ENCODE data around the gene PRUNE2. TPM values are rescaled to one million over a fixed set of nuclear protein-coding genes. Genes with fewer than 3 reads are reported as not detected.

The PRUNE2 gene
- total and polyA plus RNA-seq, 2 of the 8 experiments (the other 6 are each of a cell fraction or from before 2014, with no cell fraction given) = 5.5 to 13.3 TPM

- H3K4me3 ChIP-seq (ENCODE audit: extremely low read depth in 1 of 4, insufficient read depth in 2 of 4, low read depth in 3 of 4, low read length in 4 of 4) = no peak overlapping the region
Observed at GRCh38 chr9:76610011-76610352, 295.9 kb downstream of the PRUNE2 start.

More at GRCh38 chr9:76610011-76610352, 295.9 kb downstream of the PRUNE2 start:
- Histone ChIP-seq H2BK120ac (replicated peaks; ENCODE audit: low read depth, low read length) (no peak overlapping the region), H2BK12ac (ENCODE audit: low read depth, low read length) (no peak overlapping the region), H3K27me3 (replicated peaks in 1 of 4; ENCODE audit: control insufficient read depth in 3 of 4, extremely low read depth in 1 of 4, insufficient read depth in 3 of 4, low read length in 3 of 4) (no peaks in the 10 kb centered on the region), H3K27ac (ENCODE audit: low read depth, low read length) (no peak overlapping the region), H4K8ac (ENCODE audit: extremely low read depth, insufficient read depth, low read length) (no peak overlapping the region; the same call in 1 of the 2 replicates), H3K4me2 (ENCODE audit: insufficient read depth in 1 of 2, low read depth in 2 of 2, low read length in 2 of 2) (no peak overlapping the region), H2BK15ac (ENCODE audit: low read length) (no peak overlapping the region), H3K23ac (ENCODE audit: insufficient read length) (no peak overlapping the region), H3K4ac (replicated peaks; ENCODE audit: insufficient read length, low read depth, low read length) (no peak overlapping the region), H2BK5ac (ENCODE audit: low read depth, low read length) (no peak overlapping the region), H2AK5ac (ENCODE audit: low read depth, low read length) (no peak overlapping the region), H3K9me3 (ENCODE audit: insufficient read depth in 2 of 2, low read depth in 1 of 2, low read length in 1 of 2) (no peaks in the 10 kb centered on the region), H3K36me3 (ENCODE audit: control insufficient read depth in 2 of 4, insufficient read depth in 4 of 4, low read length in 3 of 4) (no peaks in the 10 kb centered on the region), H4K91ac (replicated peaks; ENCODE audit: insufficient read length, low read length) (no peak overlapping the region), H3K23me2 (ENCODE audit: low read depth, low read length) (no peaks in the 10 kb centered on the region), H3K9ac (replicated peaks in 1 of 4; ENCODE audit: extremely low read depth in 1 of 4, low read depth in 3 of 4, low read length in 3 of 4) (no peak overlapping the region), H2AFZ (ENCODE audit: low read length) (no peak overlapping the region), H4K5ac (ENCODE audit: insufficient read length, low read depth, low read length) (no peak overlapping the region), H3K14ac (ENCODE audit: insufficient read length) (no peak overlapping the region), H3K79me1 (ENCODE audit: low read depth, low read length) (no peaks in the 10 kb centered on the region), H3K18ac (ENCODE audit: extremely low read depth, low read length) (no peak overlapping the region), H4K20me1 (replicated peaks in 1 of 2; ENCODE audit: control insufficient read depth in 1 of 2, insufficient read depth in 2 of 2, low read length in 2 of 2) (no peaks in the 10 kb centered on the region), H3K79me2 (ENCODE audit: control insufficient read depth in 1 of 2, insufficient read depth in 2 of 2, low read length in 2 of 2) (no peaks in the 10 kb centered on the region), H3K4me1 (replicated peaks in 1 of 4; ENCODE audit: control insufficient read depth in 3 of 4, insufficient read depth in 4 of 4, low read length in 3 of 4) (no peaks in the 10 kb centered on the region), H2BK20ac (ENCODE audit: low read length) (no peak overlapping the region), H3K56ac (replicated peaks; ENCODE audit: insufficient read length, low read depth, low read length) (no peak overlapping the region)
- TF ChIP-seq CBX8 (IDR thresholded peaks at IDR 0.05; ENCODE audit: borderline replicate concordance, low read depth, low read length) (no peak), KDM5A (IDR thresholded peaks at IDR 0.05; ENCODE audit: low read length) (no peak), TEAD4 (IDR thresholded peaks at IDR 0.05; ENCODE audit: low read depth, low read length) (no peak), ATF2 (IDR thresholded peaks at IDR 0.05; ENCODE audit: low read length) (no peak), HDAC6 (IDR thresholded peaks at IDR 0.05; ENCODE audit: low read depth, low read length) (no peak), SIX5 (IDR thresholded peaks at IDR 0.05; ENCODE audit: low read depth, low read length) (no peak)
- 84% methylated on average over 5 of the region's 5 CpGs; no CpG with 5 or more reads in 1 of the 2 experiments for WGBS, 2 experiments (ENCODE audit: extremely low coverage in 1 of 2, insufficient coverage in 1 of 2, insufficient read length in 1 of 2, insufficient replicate concordance in 2 of 2, low coverage in 1 of 2, low lambda C conversion rate in 2 of 2, missing lambda C conversion rate in 1 of 2)
- ChIA-PET POLR2A (ENCODE audit: partially characterized antibody) (no interaction called here), CTCF (ENCODE audit: partially characterized antibody) (interaction anchor here (1.6 kb wide), 1 partner anchor 21 kb away, joined by 5 read pairs; no protein-coding TSS in a partner anchor)
- DNase-seq (ENCODE audit: low read depth in 1 of 2, low spot score in 2 of 2) (no peak), FAIRE-seq (no peak)

Data from H1 (cell line).